ENCODE results near the gene ANKRD33B.

- TF ChIP-seq, protein P1, sequence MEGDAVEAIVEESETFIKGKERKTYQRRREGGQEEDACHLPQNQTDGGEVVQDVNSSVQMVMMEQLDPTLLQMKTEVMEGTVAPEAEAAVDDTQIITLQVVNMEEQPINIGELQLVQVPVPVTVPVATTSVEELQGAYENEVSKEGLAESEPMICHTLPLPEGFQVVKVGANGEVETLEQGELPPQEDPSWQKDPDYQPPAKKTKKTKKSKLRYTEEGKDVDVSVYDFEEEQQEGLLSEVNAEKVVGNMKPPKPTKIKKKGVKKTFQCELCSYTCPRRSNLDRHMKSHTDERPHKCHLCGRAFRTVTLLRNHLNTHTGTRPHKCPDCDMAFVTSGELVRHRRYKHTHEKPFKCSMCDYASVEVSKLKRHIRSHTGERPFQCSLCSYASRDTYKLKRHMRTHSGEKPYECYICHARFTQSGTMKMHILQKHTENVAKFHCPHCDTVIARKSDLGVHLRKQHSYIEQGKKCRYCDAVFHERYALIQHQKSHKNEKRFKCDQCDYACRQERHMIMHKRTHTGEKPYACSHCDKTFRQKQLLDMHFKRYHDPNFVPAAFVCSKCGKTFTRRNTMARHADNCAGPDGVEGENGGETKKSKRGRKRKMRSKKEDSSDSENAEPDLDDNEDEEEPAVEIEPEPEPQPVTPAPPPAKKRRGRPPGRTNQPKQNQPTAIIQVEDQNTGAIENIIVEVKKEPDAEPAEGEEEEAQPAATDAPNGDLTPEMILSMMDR (IDR thresholded peaks at IDR 0.05), result no peak
- TF ChIP-seq POLR2A (IDR thresholded peaks at IDR 0.05), result no peak
Observed at GRCh38 chr5:10666531-10667299, 102.8 kb downstream of the ANKRD33B start.
